ENCODE measurements around the gene WWOX. TPM values are rescaled to one million over a fixed set of nuclear protein-coding genes. Genes with fewer than 3 reads are reported as not detected.

Gene WWOX
- total RNA-seq, 1 experiment from 2014 or later: 28.3 TPM

- Histone ChIP-seq H3K9ac (ENCODE audit: low read length) (no peak overlapping the region), H3K27ac (ENCODE audit: low read length) (no peak overlapping the region), H3K9me3 (ENCODE audit: low read length) (no peaks in the 10 kb centered on the region), H3K4me2 (ENCODE audit: low read length) (no peak overlapping the region), H3K79me2 (ENCODE audit: low read length) (no peaks in the 10 kb centered on the region), H3K4me1 (ENCODE audit: insufficient read depth, low read length) (no peaks in the 10 kb centered on the region), H3K36me3 (ENCODE audit: low read depth, low read length) (no peaks in the 10 kb centered on the region), H3F3A (ENCODE audit: low read length, unreplicated experiment) (no peaks in the 10 kb centered on the region), H2AFZ (ENCODE audit: low read length) (no peak overlapping the region), H4K20me1 (ENCODE audit: low read length) (no peaks in the 10 kb centered on the region), H3K9me2 (replicated peaks; ENCODE audit: low read length) (no peaks in the 10 kb centered on the region), H3K27me3 (ENCODE audit: low read length) (no peaks in the 10 kb centered on the region), H3K4me3 (ENCODE audit: low read length) (no peak overlapping the region)
- ChIA-PET POLR2A (ENCODE audit: unreplicated experiment) (no interaction called here), CTCF (no interaction called here)
- no peak for TF ChIP-seq EZH2phosphoT487 (IDR thresholded peaks at IDR 0.05; ENCODE audit: borderline replicate concordance, low read length)
- no peak for TF ChIP-seq EZH2 (IDR thresholded peaks at IDR 0.05; ENCODE audit: low read length, unreplicated experiment)
- TF ChIP-seq CTCF (conservative IDR thresholded peaks at IDR 0.05; ENCODE audit: low read depth, low read length): no peak
- BruUV-seq (replicated peaks): no TSS peak
- DNase-seq (no peak), ATAC-seq (no peak)
- intact Hi-C loops (cut with micrococcal nuclease): no loop called here
Observed at GRCh38 chr16:79211586-79211985, 1112.1 kb downstream of the WWOX start.

GRCh38 chr16:79212114-79212791 is 1112.8 kb downstream of the WWOX start:
- Histone ChIP-seq H3K36me3 (ENCODE audit: low read depth, low read length) (no peaks in the 10 kb centered on the region), H3K9ac (ENCODE audit: low read length) (no peak overlapping the region), H2AFZ (ENCODE audit: low read length) (no peak overlapping the region), H3K9me2 (replicated peaks; ENCODE audit: low read length) (no peaks in the 10 kb centered on the region), H3F3A (ENCODE audit: low read length, unreplicated experiment) (no peaks in the 10 kb centered on the region), H4K20me1 (ENCODE audit: low read length) (no peaks in the 10 kb centered on the region), H3K27ac (ENCODE audit: low read length) (no peak overlapping the region), H3K9me3 (ENCODE audit: low read length) (no peaks in the 10 kb centered on the region), H3K4me3 (ENCODE audit: low read length) (no peak overlapping the region), H3K27me3 (ENCODE audit: low read length) (no peaks in the 10 kb centered on the region), H3K4me1 (ENCODE audit: insufficient read depth, low read length) (no peaks in the 10 kb centered on the region), H3K4me2 (ENCODE audit: low read length) (no peak overlapping the region), H3K79me2 (ENCODE audit: low read length) (no peaks in the 10 kb centered on the region)
- TF ChIP-seq EZH2phosphoT487 (IDR thresholded peaks at IDR 0.05; ENCODE audit: borderline replicate concordance, low read length) (no peak), CTCF (conservative IDR thresholded peaks at IDR 0.05; ENCODE audit: low read depth, low read length) (no peak), EZH2 (IDR thresholded peaks at IDR 0.05; ENCODE audit: low read length, unreplicated experiment) (no peak)
- CTCF ChIA-PET: no interaction called here
- DNase-seq (no peak), ATAC-seq (no peak)
- no TSS peak for BruUV-seq (replicated peaks)
- intact Hi-C loops (cut with micrococcal nuclease): no loop called here
- POLR2A ChIA-PET (ENCODE audit: unreplicated experiment): no interaction called here

- H3K36me3 ChIP-seq (ENCODE audit: low read depth, low read length): no peaks in the 10 kb centered on the region
- no peak overlapping the region for H3K4me2 ChIP-seq (ENCODE audit: low read length)
- TF ChIP-seq EZH2phosphoT487 (IDR thresholded peaks at IDR 0.05; ENCODE audit: borderline replicate concordance, low read length) (no peak), EZH2 (IDR thresholded peaks at IDR 0.05; ENCODE audit: low read length, unreplicated experiment) (no peak), CTCF (conservative IDR thresholded peaks at IDR 0.05; ENCODE audit: low read depth, low read length) (no peak)
- POLR2A ChIA-PET (ENCODE audit: unreplicated experiment): no interaction called here
- H4K20me1 ChIP-seq (ENCODE audit: low read length): no peaks in the 10 kb centered on the region
- H3K27ac ChIP-seq (ENCODE audit: low read length): no peak overlapping the region
- H3K27me3 ChIP-seq (ENCODE audit: low read length): no peaks in the 10 kb centered on the region
- CTCF ChIA-PET: no interaction called here
- no peaks in the 10 kb centered on the region for H3F3A ChIP-seq (ENCODE audit: low read length, unreplicated experiment)
- intact Hi-C loops (cut with micrococcal nuclease): no loop called here
- H2AFZ ChIP-seq (ENCODE audit: low read length): no peak overlapping the region
- no peaks in the 10 kb centered on the region for H3K79me2 ChIP-seq (ENCODE audit: low read length)
- H3K9me3 ChIP-seq (ENCODE audit: low read length): no peaks in the 10 kb centered on the region
- no peak overlapping the region for H3K9ac ChIP-seq (ENCODE audit: low read length)
- no peaks in the 10 kb centered on the region for H3K4me1 ChIP-seq (ENCODE audit: insufficient read depth, low read length)
- BruUV-seq (replicated peaks): no TSS peak
- DNase-seq (no peak), ATAC-seq (no peak)
- no peak overlapping the region for H3K4me3 ChIP-seq (ENCODE audit: low read length)
- no peaks in the 10 kb centered on the region for H3K9me2 ChIP-seq (replicated peaks; ENCODE audit: low read length)
Observed at GRCh38 chr16:79213214-79213613, 1113.8 kb downstream of the WWOX start.
